ENCODE results near the gene PIP5K1A.

DNA sequence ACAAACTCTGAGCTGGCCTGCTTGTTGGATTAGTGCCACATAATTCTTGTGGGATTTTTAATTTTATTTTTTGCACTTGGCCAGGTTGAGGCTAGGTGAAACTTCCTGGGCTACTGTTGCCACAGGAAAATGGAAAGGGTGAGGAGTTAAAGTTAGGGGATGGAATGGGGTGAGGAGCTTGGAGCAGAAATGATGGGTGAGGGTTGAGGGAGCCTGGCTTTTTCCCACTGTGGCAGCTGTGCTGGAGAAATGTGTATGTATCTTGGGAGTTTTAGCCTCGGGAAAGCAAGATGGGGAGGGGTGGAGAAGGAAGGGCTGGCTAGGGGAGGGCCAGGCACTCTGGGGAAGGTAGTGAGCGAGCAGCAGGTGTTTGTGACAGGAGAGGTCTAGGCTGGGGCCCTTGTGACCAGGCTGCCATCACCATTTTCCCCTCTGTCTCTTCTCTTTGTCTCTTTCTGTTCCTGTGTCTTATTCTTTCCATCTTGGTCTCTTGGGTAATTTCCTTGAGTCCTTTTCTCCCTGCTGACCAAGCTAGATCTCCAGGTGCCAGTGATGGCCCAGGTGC, 85.7 kb downstream of the PIP5K1A start:
- TF ChIP-seq, protein P1, sequence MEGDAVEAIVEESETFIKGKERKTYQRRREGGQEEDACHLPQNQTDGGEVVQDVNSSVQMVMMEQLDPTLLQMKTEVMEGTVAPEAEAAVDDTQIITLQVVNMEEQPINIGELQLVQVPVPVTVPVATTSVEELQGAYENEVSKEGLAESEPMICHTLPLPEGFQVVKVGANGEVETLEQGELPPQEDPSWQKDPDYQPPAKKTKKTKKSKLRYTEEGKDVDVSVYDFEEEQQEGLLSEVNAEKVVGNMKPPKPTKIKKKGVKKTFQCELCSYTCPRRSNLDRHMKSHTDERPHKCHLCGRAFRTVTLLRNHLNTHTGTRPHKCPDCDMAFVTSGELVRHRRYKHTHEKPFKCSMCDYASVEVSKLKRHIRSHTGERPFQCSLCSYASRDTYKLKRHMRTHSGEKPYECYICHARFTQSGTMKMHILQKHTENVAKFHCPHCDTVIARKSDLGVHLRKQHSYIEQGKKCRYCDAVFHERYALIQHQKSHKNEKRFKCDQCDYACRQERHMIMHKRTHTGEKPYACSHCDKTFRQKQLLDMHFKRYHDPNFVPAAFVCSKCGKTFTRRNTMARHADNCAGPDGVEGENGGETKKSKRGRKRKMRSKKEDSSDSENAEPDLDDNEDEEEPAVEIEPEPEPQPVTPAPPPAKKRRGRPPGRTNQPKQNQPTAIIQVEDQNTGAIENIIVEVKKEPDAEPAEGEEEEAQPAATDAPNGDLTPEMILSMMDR (IDR thresholded peaks at IDR 0.05; ENCODE audit: low read length) = no peak
- TF ChIP-seq EZH2 (IDR thresholded peaks at IDR 0.05; ENCODE audit: borderline replicate concordance, low read length) = no peak
